Keratinocyte (primary cell): ENCODE data around the gene SEC24C. TPM values are rescaled to one million over a fixed set of nuclear protein-coding genes. Genes with fewer than 3 reads are reported as not detected.

ENCODE experiments used
- DNase-seq: peaks from one replicate; pipeline ENCODE4 v3.0.0-alpha.2; 2011; ENCODE audit warnings: low read depth, missing footprints, low spot score
- FAIRE-seq: peaks from 2 replicates; lab custom pipeline; 2011; peaks lifted over from hg19 to GRCh38; lab: Jason Lieb, UNC
- H2AFZ ChIP-seq: 2 replicates; pipeline ENCODE4 v1.6.0; 2012; ENCODE audit warnings: low read length, control low read depth, inconsistent platforms; ENCODE audit not compliant: control insufficient read depth
- H3K27ac ChIP-seq: 2 replicates; pipeline ENCODE4 v1.5.1; 2011; ENCODE audit warnings: low read length; ENCODE audit not compliant: control insufficient read depth, insufficient read depth
- H3K27me3 ChIP-seq: 3 replicates; pipeline ENCODE4 v1.6.0; 2011; ENCODE audit warnings: low read length; ENCODE audit not compliant: control insufficient read depth, insufficient read depth; ENCODE audit errors: extremely low read depth
- H3K36me3 ChIP-seq, 2 experiments: 2 replicates in 1 of 2; 3 replicates in 1 of 2; pipeline ENCODE4 v1.5.1; 2011; ENCODE audit warnings: low read length in 2 of 2, mild to moderate bottlenecking in 1 of 2; ENCODE audit not compliant: control insufficient read depth in 2 of 2, insufficient read depth in 2 of 2; ENCODE audit errors: extremely low read depth in 1 of 2
- H3K4me1 ChIP-seq: 3 replicates; pipeline ENCODE4 v1.5.1; 2011; ENCODE audit warnings: low read length; ENCODE audit not compliant: control insufficient read depth, insufficient read depth; ENCODE audit errors: extremely low read depth
- H3K4me2 ChIP-seq: 3 replicates; pipeline ENCODE4 v1.6.0; 2011; ENCODE audit warnings: low read depth, low read length; ENCODE audit not compliant: control insufficient read depth, insufficient read depth; ENCODE audit errors: extremely low read depth
- H3K4me3 ChIP-seq, 3 experiments: fragments of 200-600 bp in 1 of 3; sonication (generic) in 1 of 3; 2 replicates in 2 of 3; 3 replicates in 1 of 3; pipeline ENCODE4 v1.5.1; 2011 to 2016; ENCODE audit warnings: low read length in 3 of 3, mild to moderate bottlenecking in 3 of 3, control low read depth in 2 of 3, inconsistent platforms in 1 of 3, low read depth in 1 of 3, mixed read lengths in 1 of 3, mixed run types in 1 of 3, moderate library complexity in 1 of 3; ENCODE audit not compliant: control insufficient read depth in 2 of 3, insufficient read depth in 2 of 3; ENCODE audit errors: extremely low read depth in 1 of 3
- H3K79me2 ChIP-seq: 2 replicates; pipeline ENCODE4 v1.6.0; 2012; ENCODE audit warnings: low read length; ENCODE audit not compliant: control insufficient read depth, insufficient read depth
- H3K9ac ChIP-seq: 3 replicates; pipeline ENCODE4 v1.6.0; 2011; ENCODE audit warnings: low read length; ENCODE audit not compliant: control insufficient read depth, insufficient read depth; ENCODE audit errors: extremely low read depth
- H3K9me1 ChIP-seq: 3 replicates; pipeline ENCODE4 v1.6.0; 2011; ENCODE audit warnings: low read length; ENCODE audit not compliant: control insufficient read depth, insufficient read depth; ENCODE audit errors: extremely low read depth
- H3K9me3 ChIP-seq: 2 replicates; pipeline ENCODE4 v1.5.1; 2012; ENCODE audit warnings: low read depth, low read length; ENCODE audit not compliant: control insufficient read depth
- H4K20me1 ChIP-seq: 3 replicates; pipeline ENCODE4 v1.6.0; 2011; ENCODE audit warnings: low read length; ENCODE audit not compliant: control insufficient read depth, insufficient read depth; ENCODE audit errors: extremely low read depth
- CTCF ChIP-seq, 3 experiments: IDR thresholded peaks in 1 of 3; conservative IDR thresholded peaks in 1 of 3; optimal IDR thresholded peaks in 1 of 3; 2 replicates in 2 of 3; 3 replicates in 1 of 3; pipeline versions ENCODE3 to v1.5.1; 2011; ENCODE audit warnings: low read length in 3 of 3, mild to moderate bottlenecking in 3 of 3, moderate library complexity in 2 of 3, control low read depth in 1 of 3, inconsistent platforms in 1 of 3; ENCODE audit not compliant: insufficient read depth in 2 of 3; ENCODE audit errors: extremely low read depth in 1 of 3
- EZH2 ChIP-seq: IDR thresholded peaks from one replicate; pipeline ENCODE4 v1.6.1; 2012; ENCODE audit warnings: inconsistent platforms, mild to moderate bottlenecking, low read length, moderate library complexity
- dilution Hi-C: fragments of 300-500 bp; cut with MboI; formaldehyde crosslinking; loops from one replicate; pipeline ENCODE4 v1.7.0; 2020; ENCODE audit warnings: low sequenced_read_pairs; ENCODE audit not compliant: extremely low pct_ligation_motif_present
- polyA plus RNA-seq, 5 experiments: library from polyadenylated mRNA; depleted of rRNA in 3 of 5; stranded (reverse) in 3 of 5; stranded (forward) in 1 of 5; unstranded in 1 of 5; fragments of >200 nt; gene quantifications; 1 replicate in 1 of 5; 2 replicates in 3 of 5; 3 replicates in 1 of 5; pipeline versions ENCODE4 v1.2.1 to v1.2.3, GENCODE V29; 2011 to 2012; ENCODE audit warnings: missing spikeins in 2 of 5, low read depth in 1 of 5, low replicate concordance in 1 of 5

The SEC24C gene
- polyA plus RNA-seq, 1 donor (not counting 4 experiments of a cell fraction or from before 2014, with no cell fraction given) = 65.3 TPM

DNA sequence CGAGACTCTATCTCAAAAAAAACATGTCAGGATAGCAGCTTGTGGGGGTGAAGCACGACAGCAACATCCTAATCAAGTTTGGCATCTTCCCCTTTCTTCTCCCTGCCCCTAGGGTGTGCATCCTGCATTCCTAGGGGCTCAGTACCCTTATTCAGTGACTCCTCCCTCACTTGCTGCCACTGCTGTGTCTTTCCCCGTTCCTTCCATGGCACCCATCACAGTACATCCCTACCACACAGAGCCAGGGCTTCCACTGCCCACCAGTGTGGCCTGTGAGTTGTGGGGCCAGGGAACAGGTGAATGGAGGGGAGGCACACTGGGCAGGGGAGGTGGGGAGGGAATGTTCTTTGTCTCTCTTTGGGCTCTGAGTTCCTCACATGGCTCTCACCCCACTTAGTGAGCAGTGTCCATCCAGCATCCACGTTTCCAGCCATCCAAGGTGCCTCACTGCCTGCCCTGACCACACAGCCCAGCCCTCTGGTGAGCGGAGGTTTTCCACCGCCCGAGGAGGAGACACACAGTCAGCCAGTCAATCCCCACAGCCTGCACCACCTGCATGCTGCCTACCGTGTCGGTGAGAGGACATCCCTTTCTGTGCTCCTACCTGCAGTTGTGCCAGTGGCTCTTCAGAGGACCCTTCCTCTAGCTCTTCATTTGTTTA is 55.9 kb downstream of the SEC24C start:
- Histone ChIP-seq H3K4me1 (no peaks in the 10 kb centered on the region), H3K9ac (no peak overlapping the region), H3K4me2 (no peak overlapping the region), H3K9me1 (no peaks in the 10 kb centered on the region), H3K9me3 (no peaks in the 10 kb centered on the region), H3K4me3 (no peak overlapping the region), H3K27ac (no peak overlapping the region), H3K79me2 (no peaks in the 10 kb centered on the region), H2AFZ (no peak overlapping the region), H3K36me3 (peaks cover 46 to 61% of the 10 kb centered on the region in 2 experiments), H4K20me1 (no peaks in the 10 kb centered on the region), H3K27me3 (no peaks in the 10 kb centered on the region)
- dilution Hi-C loops = no loop called here
- TF ChIP-seq CTCF (optimal IDR thresholded peaks at IDR 0.05 in 1 of 3, IDR thresholded peaks at IDR 0.05 in 1 of 3, conservative IDR thresholded peaks at IDR 0.05 in 1 of 3; ENCODE audit: extremely low read depth in 1 of 3, insufficient read depth in 2 of 3, low read length in 3 of 3) = no peak
- no peak for TF ChIP-seq EZH2
- no peak for DNase-seq
- no peak for FAIRE-seq

GRCh38 chr10:73800560-73801252 is 56.5 kb downstream of the SEC24C start:
- dilution Hi-C loops = no loop called here
- H2AFZ ChIP-seq = no peak overlapping the region
- no peaks in the 10 kb centered on the region for H3K27me3 ChIP-seq
- H3K4me2 ChIP-seq = no peak overlapping the region
- no peaks in the 10 kb centered on the region for H3K79me2 ChIP-seq
- peaks cover 45 to 59% of the 10 kb centered on the region in 2 experiments for H3K36me3 ChIP-seq
- H3K27ac ChIP-seq = no peak overlapping the region
- no peak for FAIRE-seq
- no peaks in the 10 kb centered on the region for H4K20me1 ChIP-seq
- TF ChIP-seq EZH2 (no peak), CTCF (optimal IDR thresholded peaks at IDR 0.05 in 1 of 3, IDR thresholded peaks at IDR 0.05 in 1 of 3, conservative IDR thresholded peaks at IDR 0.05 in 1 of 3; ENCODE audit: extremely low read depth in 1 of 3, insufficient read depth in 2 of 3, low read length in 3 of 3) (no peak)
- H3K9me1 ChIP-seq = no peaks in the 10 kb centered on the region
- H3K9ac ChIP-seq = no peak overlapping the region
- H3K4me3 ChIP-seq = no peak overlapping the region
- H3K4me1 ChIP-seq = no peaks in the 10 kb centered on the region
- no peak for DNase-seq
- no peaks in the 10 kb centered on the region for H3K9me3 ChIP-seq
